ENCODE data around the gene PP2D1.
"Not testable (repeated sequence)": the region's sequence is repeated elsewhere in the genome, so short reads cannot be mapped to it uniquely, and the experiment has no call there.

Gene PP2D1

GRCh38 chr3:20012164-20012563 lies at the start of gene PP2D1:
Gene PP2D1, minus strand, starts transcription at chr3:20012264. Its CDS starts 192 bp downstream, at chr3:20012072.
- DNase-seq = no peak

DNA sequence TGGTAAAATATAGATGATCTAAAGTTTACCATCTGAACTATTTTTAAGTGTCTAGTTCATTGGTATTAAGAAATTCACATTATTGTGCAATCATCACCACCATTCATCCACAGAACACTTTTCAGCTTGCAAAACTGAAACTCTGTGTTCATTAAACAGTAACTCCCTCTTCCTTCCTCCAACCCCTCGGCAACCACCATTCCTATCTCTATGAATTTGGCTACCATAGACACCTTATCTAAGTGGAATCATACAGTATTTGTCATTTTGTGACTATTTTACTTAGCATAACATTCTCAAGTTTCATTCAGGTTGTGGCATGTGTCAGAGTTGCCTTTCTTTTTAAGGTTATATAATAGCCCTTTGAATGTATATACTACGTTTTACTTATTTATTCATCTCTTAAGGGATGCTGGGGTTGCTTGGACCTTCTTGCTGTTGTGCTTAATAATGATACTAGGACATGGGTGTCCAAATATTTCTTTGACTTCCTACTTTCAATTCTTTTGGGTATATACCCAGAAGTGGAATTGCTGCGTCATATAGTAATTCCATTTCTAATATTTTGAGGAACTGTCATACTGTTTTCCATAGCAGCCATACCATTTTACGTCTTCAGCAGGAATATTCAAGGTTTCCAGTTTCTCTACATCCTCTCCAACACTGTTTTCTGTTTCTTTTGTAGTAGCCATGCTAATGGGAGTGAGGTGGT lies 49.1 kb upstream of the PP2D1 start:
- DNase-seq = no peak

GRCh38 chr3:20059929-20060328 lies 47.9 kb upstream of the PP2D1 start:
- DNase-seq = no peak

GRCh38 chr3:20057612-20058180 lies 45.6 kb upstream of the PP2D1 start:
- DNase-seq = no peak

DNA sequence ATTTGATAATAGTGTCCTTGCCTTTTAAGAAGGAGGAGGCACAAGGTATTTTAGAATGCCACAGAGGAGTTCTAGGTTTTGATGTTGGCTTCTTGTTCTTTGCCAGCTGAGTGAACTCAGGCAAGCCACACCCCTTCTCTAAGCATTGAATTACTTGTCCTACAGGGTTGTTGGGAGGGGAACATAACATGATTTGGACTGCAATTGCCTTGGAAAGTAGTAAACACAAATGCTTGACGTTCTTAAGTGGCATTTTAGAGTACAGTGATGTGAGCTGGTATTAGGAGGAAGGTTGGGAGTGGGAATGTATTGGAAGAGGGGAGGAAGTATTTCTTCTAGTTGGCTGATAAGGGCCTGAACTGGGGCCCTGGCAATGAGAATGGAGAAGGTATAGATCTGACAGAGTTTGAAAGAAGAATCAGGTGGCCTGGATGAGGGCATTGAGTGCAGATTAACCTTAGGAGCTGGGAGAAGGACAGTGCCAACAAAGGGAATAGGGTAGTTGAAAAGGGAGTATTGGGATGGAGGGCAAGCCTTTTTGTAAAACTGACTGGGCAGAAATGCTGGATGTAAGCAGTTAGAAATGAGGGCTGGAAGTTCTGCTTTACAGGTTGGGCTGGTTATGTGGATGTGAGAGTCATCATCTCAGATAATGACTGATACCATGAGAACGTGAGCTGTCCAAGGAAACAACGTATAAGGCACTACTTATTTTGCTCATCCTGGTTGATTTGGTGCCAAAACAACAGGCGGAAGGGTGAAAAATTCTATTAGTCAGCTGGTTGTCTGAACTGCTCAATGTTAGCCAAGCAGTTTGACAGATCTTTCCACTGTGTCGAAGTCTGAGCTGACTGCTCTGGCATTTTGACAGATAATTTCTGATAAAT lies 44.9 kb upstream of the PP2D1 start:
- no peak for DNase-seq

DNA sequence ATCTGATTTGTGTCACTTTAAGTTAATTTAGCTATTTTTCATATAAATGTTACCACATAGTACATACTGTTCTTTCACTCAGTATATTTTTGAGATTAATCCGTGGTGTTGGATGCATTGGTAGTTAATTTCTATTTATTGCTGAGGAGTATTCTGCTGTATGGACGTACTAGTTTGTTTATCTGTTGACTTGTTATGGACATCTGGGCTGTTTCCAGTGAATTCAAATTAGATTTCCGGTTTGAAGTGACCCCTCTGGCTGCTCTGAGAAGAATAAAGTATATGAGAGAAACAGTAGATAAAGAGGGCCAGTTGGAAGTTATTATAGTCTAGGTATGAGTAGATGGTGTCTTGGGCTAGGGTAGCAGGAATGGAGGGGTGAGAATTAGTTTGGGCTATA lies 43.8 kb upstream of the PP2D1 start:
- no peak for DNase-seq

DNA sequence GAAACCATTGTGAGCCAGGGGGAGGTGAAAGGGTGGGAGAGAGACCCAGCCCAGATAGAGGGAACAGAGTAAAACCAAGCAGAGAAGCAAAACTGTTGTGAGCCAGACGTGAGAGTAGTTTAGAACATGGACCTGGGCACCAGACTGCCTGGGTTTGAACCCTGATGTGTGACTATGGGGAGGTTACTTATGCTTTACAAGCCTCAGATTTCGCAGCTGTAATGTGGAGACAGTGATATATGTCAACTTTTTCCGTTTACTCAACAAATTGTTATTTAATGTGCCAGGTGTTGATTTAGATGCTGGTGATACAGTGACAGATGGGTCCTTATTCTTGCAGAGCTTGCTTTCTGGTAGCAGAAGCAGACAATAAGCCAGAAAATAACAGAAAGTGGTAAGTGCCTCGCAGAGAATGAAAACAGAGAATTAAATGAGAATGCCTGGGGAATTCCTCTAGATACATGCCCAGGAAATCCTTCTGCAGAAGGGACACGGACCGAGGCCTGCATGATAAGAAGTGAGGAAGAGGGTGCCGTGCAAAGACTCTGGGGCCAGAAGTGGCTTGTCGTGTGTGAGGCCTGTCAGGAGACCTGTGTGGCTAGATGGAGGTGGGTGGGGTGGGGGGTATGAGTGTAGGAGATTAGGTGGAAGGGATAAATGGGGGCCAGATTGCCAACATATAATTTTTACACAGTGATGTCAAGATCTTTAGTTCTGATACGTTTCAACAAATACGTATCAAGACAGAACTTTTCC lies 43.1 kb upstream of the PP2D1 start:
- no peak for DNase-seq

DNA sequence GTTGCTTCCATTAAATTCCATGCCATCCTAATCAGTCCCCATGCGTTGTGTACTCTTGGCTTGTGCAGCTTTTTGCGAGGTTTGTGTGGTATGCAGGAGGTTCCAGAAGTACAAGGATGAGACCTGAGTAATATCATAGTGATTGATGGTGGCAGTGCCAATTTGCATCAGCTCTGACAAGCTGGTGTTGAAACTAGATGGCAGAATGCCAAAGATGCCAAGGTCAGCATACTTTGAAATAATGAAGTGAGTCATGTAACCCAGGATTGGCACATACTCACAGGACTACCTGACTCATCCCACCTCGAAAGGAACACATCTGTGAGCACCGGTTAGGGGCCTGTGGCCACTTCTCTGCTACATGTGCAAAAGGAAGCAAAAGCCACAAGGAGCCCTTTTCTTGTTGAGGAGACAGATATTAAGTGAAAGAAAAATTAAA lies 42.5 kb upstream of the PP2D1 start:
- peak; percentile 40 for DNase-seq

DNA sequence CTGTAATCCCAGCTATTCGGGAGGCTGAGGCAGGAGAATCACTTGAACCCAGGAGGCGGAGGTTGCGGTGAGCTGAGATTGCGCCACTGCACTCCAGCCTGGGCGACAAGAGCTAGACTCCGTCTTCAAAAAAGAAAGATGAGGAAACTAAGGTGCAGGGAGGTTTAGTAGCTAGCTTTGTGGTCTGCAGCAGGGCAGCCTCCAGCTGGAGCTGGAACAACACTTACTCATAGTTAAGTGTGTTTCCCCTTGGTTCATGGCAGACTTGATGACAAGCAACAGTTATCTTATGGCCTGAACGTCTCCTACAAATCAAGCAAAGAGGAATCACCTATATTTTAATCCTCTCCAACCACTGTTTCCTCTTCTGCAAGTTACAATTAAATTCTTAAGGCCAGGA lies 40.8 kb upstream of the PP2D1 start:
- DNase-seq = no peak

DNA sequence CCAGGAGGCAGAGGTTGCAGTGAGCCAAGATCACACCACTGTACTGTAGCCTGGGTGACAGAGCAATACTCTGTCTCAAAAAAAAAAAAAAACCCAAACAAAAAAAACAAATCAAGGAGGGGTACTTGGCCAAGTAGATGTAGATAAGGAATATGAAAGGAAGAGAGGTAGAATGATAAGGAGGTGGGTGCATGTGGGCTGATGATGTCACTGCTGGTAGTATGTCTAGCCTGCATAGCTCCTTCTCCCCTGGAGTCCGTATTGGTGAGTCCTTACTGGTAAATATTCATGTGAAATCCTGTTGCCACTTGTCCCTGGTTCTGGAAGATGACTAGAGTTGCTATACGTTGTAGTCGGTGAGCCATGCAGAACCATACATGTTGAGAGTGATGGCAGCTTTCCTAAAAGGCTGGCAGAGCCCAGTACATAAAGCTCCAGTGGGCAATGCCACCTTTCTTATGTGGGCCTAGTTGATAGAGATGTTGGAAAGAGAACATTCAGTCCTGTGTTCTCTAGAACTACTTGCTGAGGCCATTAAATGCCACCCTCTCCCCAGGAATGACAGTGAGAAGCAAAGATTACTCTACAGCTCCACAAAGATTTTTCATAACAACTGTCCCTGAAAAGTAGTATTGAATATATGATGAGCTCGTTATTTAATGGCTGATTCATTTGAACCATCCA lies 39.2 kb upstream of the PP2D1 start:
- DNase-seq = no peak

DNA sequence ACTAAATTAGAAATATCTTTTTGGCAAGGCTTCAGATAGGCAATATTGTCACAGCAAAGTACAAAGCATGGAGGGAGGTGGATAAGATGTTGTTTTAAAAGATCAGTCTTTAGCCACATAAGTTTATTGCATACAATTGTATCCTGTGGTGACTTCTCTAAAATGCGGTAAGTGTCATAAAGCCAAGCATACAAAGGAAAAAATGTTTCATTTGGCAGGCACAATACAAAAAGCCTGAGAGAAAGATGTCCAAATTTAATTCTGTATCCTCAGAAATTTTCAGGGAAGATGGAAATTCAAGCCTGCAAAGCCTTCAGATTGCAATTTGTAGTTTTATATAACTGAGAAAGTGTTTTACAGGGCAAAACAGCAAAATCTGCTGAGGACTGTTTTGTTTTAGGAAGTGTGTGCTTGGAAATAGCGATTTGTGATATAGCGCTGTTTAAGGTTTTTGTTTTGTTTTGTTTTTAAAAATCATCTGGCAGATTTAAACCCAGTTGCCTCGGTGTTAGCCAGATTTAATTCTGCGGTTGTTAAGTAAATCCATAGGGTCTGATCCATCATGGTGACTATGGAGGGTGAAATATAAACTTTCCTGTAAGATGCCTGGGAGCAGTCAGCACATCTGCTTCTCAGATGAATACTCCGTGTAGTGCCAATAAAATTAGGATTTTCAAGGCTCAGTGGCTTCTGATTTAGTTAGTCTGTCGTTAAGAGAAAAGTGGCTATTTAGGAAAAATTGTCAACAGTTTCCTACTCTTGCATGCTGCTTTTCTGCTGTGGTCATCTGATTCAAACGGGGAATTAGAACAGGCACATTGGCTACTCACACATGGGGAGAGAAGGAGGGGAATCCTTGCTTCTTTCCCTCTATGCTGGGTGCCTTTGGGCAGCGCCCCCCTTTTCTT lies 36.2 kb upstream of the PP2D1 start:
- DNase-seq = no peak

GRCh38 chr3:20047341-20047779 lies 35.3 kb upstream of the PP2D1 start:
- DNase-seq = no peak

DNA sequence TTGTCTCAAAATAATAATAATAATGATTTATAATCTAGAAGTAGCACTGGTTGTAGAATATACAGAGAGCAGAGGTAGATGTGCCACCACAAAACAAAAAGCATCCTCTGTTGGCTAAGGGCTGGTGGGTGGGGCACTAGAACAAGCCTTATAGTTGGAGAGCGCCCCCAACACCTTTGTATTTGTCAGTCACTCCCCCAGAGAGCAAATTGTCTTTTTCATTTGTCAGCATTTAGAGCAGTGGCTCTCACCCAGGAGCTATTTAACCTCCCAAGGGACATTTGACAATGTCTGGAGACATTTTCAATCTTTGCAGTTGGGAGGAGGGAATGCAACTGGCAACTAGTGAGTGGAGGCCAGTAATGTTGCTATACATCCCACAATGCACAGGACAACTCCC lies 34.5 kb upstream of the PP2D1 start:
- DNase-seq = no peak

DNA sequence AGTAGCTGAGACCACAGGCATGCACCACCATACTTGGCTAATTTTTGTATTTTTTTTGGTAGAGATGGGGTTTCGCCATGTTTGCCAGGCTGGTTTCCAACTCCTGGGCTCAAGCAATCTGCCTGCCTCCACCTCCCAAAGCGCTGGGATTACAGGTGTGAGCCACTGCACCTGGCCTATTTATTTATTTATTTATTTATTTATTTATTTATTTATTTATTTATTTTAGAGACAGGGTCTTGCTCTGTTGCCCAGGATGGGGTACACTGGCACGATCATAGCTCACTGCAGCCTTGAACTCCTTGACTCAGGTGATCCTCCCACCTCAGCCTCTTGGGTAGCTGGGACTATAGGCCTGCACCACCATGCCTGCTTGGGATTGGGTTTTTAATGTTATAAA lies 33.1 kb upstream of the PP2D1 start:
- DNase-seq = not testable (repeated sequence)

DNA sequence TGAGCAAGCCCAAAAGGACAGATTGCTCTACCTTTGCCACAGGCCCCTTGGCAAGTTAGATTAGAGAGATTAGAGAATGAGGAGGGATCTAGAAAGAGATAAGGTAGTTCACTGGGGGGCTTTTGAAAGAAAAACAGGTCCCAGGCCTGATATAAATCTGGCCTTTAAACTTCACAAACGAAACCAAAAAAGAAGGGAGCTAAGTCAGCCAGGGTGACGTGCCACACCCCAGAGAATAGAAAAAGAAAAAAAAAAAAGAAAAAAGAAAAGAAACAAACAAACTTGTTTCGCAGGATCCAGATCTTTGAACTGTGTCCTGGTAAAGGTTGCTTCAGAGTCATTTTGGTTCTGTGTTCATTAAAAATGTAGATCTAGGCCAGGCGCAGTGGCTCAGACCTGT lies 31.8 kb upstream of the PP2D1 start:
- DNase-seq = no peak

DNA sequence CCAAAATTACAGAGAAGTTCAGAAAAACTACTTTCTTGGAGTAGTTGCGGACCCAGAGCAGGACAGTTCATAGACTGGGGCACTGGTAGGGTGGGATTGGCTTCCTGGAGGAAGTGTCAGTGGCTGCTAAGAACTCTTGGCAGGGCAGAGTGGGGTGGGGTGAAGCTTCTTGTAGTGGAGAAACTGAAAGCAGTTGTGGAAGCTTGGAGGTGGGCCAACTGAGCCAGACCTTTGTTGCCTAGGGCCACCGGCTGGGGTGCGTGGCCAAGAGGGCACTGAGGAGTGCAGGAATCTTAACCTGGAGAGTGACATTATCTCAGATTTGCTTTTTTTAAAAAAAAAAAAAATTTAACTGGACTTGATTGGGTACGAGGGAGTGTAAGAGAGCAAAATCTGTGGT lies 31.3 kb upstream of the PP2D1 start:
- peak; percentile 30 for DNase-seq

DNA sequence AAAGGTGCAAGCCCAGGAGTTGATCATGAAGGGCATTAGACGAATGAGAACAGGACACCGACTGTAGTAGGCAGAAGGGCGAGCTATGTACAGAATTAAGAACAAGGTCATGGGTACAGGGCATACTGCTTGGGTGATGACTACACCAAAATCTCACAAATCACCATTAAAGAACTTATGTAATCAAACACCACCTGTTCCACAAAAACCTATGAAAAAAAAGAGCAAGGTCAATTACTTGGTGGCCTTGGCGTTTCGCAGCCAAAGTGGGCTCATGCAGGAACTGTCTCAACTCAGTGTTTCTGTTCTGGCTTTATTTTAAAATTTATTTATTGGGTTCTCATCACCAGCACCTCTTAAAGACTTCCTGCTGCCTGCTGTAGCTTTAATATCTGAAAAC lies 30.3 kb upstream of the PP2D1 start:
- no peak for DNase-seq

- DNase-seq = peak; percentile 58
These were observed 29.2 kb upstream of the PP2D1 start for GRCh38 chr3:20041197-20041780.

DNA sequence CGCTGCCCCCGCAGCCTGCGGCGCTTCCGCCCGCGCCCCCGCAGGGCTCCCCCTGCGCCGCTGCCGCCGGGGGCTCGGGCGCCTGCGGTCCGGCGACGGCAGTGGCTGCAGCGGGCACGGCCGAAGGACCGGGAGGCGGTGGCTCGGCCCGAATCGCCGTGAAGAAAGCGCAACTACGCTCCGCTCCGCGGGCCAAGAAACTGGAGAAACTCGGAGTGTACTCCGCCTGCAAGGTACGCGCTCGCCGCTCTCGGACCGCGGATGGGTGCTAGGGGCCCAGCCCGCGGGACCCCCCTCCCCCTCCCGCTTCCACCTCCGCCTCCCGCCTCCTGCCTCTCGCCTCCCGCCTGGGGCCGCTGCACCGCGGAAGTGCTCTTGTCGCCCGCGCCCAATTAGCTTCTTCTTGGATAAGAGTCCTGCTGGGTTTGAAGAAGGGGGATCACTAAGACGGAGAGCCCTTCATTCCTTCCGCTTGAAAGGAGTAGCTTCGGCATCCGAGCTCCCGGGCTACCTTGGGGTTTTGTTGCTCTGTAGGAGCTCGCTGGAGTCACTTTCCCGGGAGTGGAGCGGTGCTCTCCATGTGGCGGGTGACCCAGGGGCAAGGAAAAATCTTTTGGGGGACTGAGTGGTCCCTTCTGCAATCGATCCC lies 28.6 kb upstream of the PP2D1 start:
- peak; percentile 38 for DNase-seq

Measured in activated CD4-positive, alpha-beta T cell treated with anti-CD3 and anti-CD28 coated beads for 1 hour (primary cell).